Neutrophil (primary cell): Measurements from ENCODE around the gene LRRC7.

Experiments used
- H3K27ac ChIP-seq: fragments of 200-600 bp; sonication (generic); 2 replicates; pipeline ENCODE4 v1.5.1; 2016; ENCODE audit warnings: mild to moderate bottlenecking, moderate library complexity
- H3K27me3 ChIP-seq: fragments of 200-600 bp; sonication (generic); 2 replicates; pipeline ENCODE4 v1.6.0; 2016; ENCODE audit warnings: mild to moderate bottlenecking
- H3K36me3 ChIP-seq: fragments of 200-600 bp; sonication (generic); 2 replicates; pipeline ENCODE4 v1.5.1; 2017
- H3K4me1 ChIP-seq, 2 experiments: fragments of 200-600 bp in 1 of 2; sonication (generic) in 1 of 2; 1 replicate in 1 of 2; 2 replicates in 1 of 2; pipeline versions ENCODE4 v1.5.1 to v1.6.1; 2013 to 2016; ENCODE audit warnings: low read depth in 1 of 2, low read length in 1 of 2, mild to moderate bottlenecking in 1 of 2, moderate library complexity in 1 of 2; ENCODE audit not compliant: control insufficient read depth in 1 of 2, insufficient read depth in 1 of 2
- H3K4me3 ChIP-seq, 2 experiments: fragments of 200-600 bp in 1 of 2; sonication (generic) in 1 of 2; 1 replicate in 1 of 2; 2 replicates in 1 of 2; pipeline ENCODE4 v1.5.1; 2013 to 2016; ENCODE audit warnings: low read depth in 1 of 2, low read length in 1 of 2, mild to moderate bottlenecking in 1 of 2, moderate library complexity in 1 of 2
- H3K9me3 ChIP-seq: fragments of 200-600 bp; sonication (generic); 2 replicates; pipeline ENCODE4 v1.5.1; 2016
- CTCF ChIP-seq: fragments of 200-600 bp; sonication (generic); IDR thresholded peaks from 2 replicates; pipeline ENCODE4 v1.5.1; 2016; ENCODE audit warnings: antibody characterized with exemption

LRRC7 gene

DNA sequence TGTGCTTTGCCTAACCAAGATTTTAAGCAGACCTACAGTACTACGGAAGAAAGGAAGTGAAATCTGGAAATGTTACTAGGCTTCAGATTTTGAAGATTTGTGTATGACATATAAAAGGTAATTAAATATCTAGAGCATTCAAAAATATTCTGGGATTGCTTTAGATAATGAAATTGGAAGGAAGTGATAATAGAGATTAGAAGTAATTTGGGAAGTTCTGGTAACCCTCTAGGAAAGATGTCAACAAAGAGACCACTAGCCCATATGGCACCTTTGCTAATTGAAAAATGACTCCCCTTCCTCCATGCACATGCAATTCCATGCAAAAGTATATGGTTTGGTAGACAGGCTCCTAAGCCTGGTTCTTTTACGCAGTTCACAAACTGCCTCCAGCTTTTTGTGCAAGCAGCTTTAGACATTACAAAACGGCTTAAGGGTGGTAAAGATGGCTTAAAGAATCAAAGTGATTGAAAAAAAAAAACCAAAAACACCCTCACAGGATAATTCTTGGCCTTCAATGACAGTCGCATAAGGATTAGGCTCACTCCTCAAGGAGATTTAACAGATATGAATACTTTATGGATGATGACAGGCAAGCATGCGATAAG, 81.8 kb downstream of the LRRC7 start:
- no peak for TF ChIP-seq CTCF
- no peak overlapping the region for H3K27ac ChIP-seq
- H3K27me3 ChIP-seq, result no peaks in the 10 kb centered on the region
- no peak overlapping the region for H3K4me3 ChIP-seq
- H3K9me3 ChIP-seq, result no peaks in the 10 kb centered on the region
- no peaks in the 10 kb centered on the region for H3K36me3 ChIP-seq
- H3K4me1 ChIP-seq, result no peaks in the 10 kb centered on the region

DNA sequence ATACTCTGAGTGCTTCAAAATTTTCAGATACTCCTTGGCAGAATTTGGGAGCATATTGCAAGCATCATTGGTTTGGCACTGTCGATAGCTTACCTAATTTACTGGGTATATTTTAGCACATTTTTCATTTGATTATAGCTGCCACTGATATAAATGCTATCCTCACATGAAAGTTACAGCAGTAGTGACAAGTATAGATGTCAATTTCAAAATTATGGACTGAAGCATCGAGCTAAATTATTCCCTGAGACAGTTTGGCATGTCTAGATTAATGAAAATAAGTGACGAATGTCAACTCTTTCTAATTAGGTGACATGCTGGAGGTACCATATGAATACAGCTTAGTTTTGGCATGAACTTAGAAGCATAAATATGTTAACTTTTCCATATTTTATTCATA, 83.1 kb downstream of the LRRC7 start:
- H3K27me3 ChIP-seq, result no peaks in the 10 kb centered on the region
- H3K36me3 ChIP-seq, result no peaks in the 10 kb centered on the region
- no peak overlapping the region for H3K27ac ChIP-seq
- H3K4me3 ChIP-seq, result no peak overlapping the region
- TF ChIP-seq CTCF, result no peak
- no peaks in the 10 kb centered on the region for H3K4me1 ChIP-seq
- H3K9me3 ChIP-seq, result no peaks in the 10 kb centered on the region

DNA sequence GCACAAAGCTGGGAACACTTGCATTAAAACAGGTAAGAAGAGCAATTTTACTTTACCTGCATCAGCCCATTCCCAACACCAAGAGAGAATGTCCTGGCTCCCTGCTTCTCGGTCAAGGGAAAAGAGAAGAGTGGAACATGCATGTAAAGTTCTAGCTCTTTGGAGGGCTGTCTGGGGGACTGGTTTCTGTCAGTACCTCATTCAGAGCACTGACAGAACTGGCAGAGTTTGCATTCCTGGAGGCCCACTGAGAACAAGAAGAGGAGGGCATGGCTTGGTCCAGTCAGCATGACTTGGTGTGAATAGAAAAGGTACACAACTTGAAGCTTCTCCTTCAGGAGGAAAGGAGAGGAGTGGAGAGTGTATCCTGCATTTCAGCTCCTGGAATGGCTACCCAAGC, 83.9 kb downstream of the LRRC7 start:
- TF ChIP-seq CTCF, result no peak
- H3K36me3 ChIP-seq, result no peaks in the 10 kb centered on the region
- no peaks in the 10 kb centered on the region for H3K9me3 ChIP-seq
- H3K4me3 ChIP-seq, result no peak overlapping the region
- no peaks in the 10 kb centered on the region for H3K4me1 ChIP-seq
- no peaks in the 10 kb centered on the region for H3K27me3 ChIP-seq
- no peak overlapping the region for H3K27ac ChIP-seq

GRCh38 chr1:69657971-69658370, 90.2 kb downstream of the LRRC7 start:
- Histone ChIP-seq H3K27ac (no peak overlapping the region), H3K36me3 (no peaks in the 10 kb centered on the region), H3K4me3 (no peak overlapping the region), H3K4me1 (no peaks in the 10 kb centered on the region), H3K27me3 (no peaks in the 10 kb centered on the region), H3K9me3 (no peaks in the 10 kb centered on the region)
- no peak for TF ChIP-seq CTCF

DNA sequence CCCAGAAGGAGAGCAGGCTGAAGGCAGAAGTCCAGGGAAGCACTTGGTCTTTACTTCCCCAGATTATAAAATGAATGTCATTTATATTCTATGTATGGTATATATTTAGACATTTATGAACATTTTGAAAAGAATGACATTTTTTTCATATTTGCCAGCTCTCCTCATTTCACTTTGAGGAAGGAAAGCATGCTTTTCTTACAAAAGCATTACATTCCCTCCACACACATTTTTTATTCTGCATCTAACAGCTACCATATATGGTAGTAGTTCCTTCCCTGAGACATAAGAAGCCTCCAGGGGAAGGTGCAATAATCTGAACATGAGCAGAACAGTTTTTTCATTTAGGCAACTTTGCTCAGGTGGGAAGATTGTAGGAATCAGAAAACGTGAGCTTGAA, 94.0 kb downstream of the LRRC7 start:
- H3K27ac ChIP-seq, result no peak overlapping the region
- H3K9me3 ChIP-seq, result no peaks in the 10 kb centered on the region
- no peaks in the 10 kb centered on the region for H3K4me1 ChIP-seq
- no peaks in the 10 kb centered on the region for H3K36me3 ChIP-seq
- no peak for TF ChIP-seq CTCF
- H3K27me3 ChIP-seq, result no peaks in the 10 kb centered on the region
- H3K4me3 ChIP-seq, result no peak overlapping the region

GRCh38 chr1:69662321-69662720, 94.6 kb downstream of the LRRC7 start:
- no peaks in the 10 kb centered on the region for H3K27me3 ChIP-seq
- no peaks in the 10 kb centered on the region for H3K4me1 ChIP-seq
- no peaks in the 10 kb centered on the region for H3K9me3 ChIP-seq
- no peaks in the 10 kb centered on the region for H3K36me3 ChIP-seq
- no peak overlapping the region for H3K27ac ChIP-seq
- no peak for TF ChIP-seq CTCF
- no peak overlapping the region for H3K4me3 ChIP-seq
